GM23248 (cell line): ENCODE measurements around the gene PTPRU.

Source experiments
- EZH2 ChIP-seq: fragments of 200-600 bp; sonication (generic); IDR thresholded peaks from 2 replicates; pipeline ENCODE4 v1.6.1; 2018; ENCODE audit warnings: antibody characterized with exemption, mild to moderate bottlenecking; ENCODE audit not compliant: insufficient read depth, poor library complexity, severe bottlenecking
- EZH2phosphoT487 ChIP-seq: fragments of 200-600 bp; sonication (generic); IDR thresholded peaks from 2 replicates; pipeline ENCODE4 v1.6.1; 2018; ENCODE audit warnings: antibody characterized with exemption, moderate library complexity, mild to moderate bottlenecking, low read depth; ENCODE audit not compliant: insufficient read depth

- no peak for TF ChIP-seq EZH2
- TF ChIP-seq EZH2phosphoT487: no peak
These were observed 20.9 kb downstream of the PTPRU start for GRCh38 chr1:29256979-29257804.
